Measurements from ENCODE around the gene AKT3.

Gene AKT3

GRCh38 chr1:243483952-243484351 lies 366.1 kb downstream of the AKT3 start:
- Histone ChIP-seq H3K4me3 (ENCODE audit: severe bottlenecking) (no peak overlapping the region), H3K9me3 (ENCODE audit: severe bottlenecking) (no peaks in the 10 kb centered on the region), H3K36me3 (ENCODE audit: low read depth) (no peaks in the 10 kb centered on the region), H3K27me3 (ENCODE audit: insufficient read depth, poor library complexity, severe bottlenecking) (no peaks in the 10 kb centered on the region), H3K4me1 (ENCODE audit: insufficient read depth, poor library complexity, severe bottlenecking) (peaks cover 13% of the 10 kb centered on the region), H3K27ac (ENCODE audit: poor library complexity, severe bottlenecking) (no peak overlapping the region)
- no peak for TF ChIP-seq CTCF (IDR thresholded peaks at IDR 0.05; ENCODE audit: poor library complexity, severe bottlenecking)
- DNase-seq (ENCODE audit: low spot score) = no peak
- no peak for ATAC-seq (ENCODE audit: low read depth)

- Histone ChIP-seq H3K4me1 (ENCODE audit: insufficient read depth, poor library complexity, severe bottlenecking) (peaks cover 8% of the 10 kb centered on the region), H3K9me3 (ENCODE audit: severe bottlenecking) (no peaks in the 10 kb centered on the region), H3K27ac (ENCODE audit: poor library complexity, severe bottlenecking) (no peak overlapping the region), H3K4me3 (ENCODE audit: severe bottlenecking) (no peak overlapping the region), H3K36me3 (ENCODE audit: low read depth) (no peaks in the 10 kb centered on the region), H3K27me3 (ENCODE audit: insufficient read depth, poor library complexity, severe bottlenecking) (no peaks in the 10 kb centered on the region)
- DNase-seq (ENCODE audit: low spot score) = no peak
- no peak for TF ChIP-seq CTCF (IDR thresholded peaks at IDR 0.05; ENCODE audit: poor library complexity, severe bottlenecking)
- no peak for ATAC-seq (ENCODE audit: low read depth)
These were observed 366.8 kb downstream of the AKT3 start for GRCh38 chr1:243483071-243483771.

GRCh38 chr1:243482141-243483022 lies 367.7 kb downstream of the AKT3 start:
- no peaks in the 10 kb centered on the region for H3K27me3 ChIP-seq (ENCODE audit: insufficient read depth, poor library complexity, severe bottlenecking)
- no peaks in the 10 kb centered on the region for H3K36me3 ChIP-seq (ENCODE audit: low read depth)
- H3K27ac ChIP-seq (ENCODE audit: poor library complexity, severe bottlenecking) = no peak overlapping the region
- DNase-seq (ENCODE audit: low spot score) (no peak), ATAC-seq (ENCODE audit: low read depth) (peak; percentile 75)
- H3K4me1 ChIP-seq (ENCODE audit: insufficient read depth, poor library complexity, severe bottlenecking) = peaks cover 8% of the 10 kb centered on the region
- no peak for TF ChIP-seq CTCF (IDR thresholded peaks at IDR 0.05; ENCODE audit: poor library complexity, severe bottlenecking)
- H3K4me3 ChIP-seq (ENCODE audit: severe bottlenecking) = no peak overlapping the region
- no peaks in the 10 kb centered on the region for H3K9me3 ChIP-seq (ENCODE audit: severe bottlenecking)

- TF ChIP-seq CTCF (IDR thresholded peaks at IDR 0.05; ENCODE audit: poor library complexity, severe bottlenecking) = no peak
- no peaks in the 10 kb centered on the region for H3K36me3 ChIP-seq (ENCODE audit: low read depth)
- no peak overlapping the region for H3K4me3 ChIP-seq (ENCODE audit: severe bottlenecking)
- no peak for ATAC-seq (ENCODE audit: low read depth)
- DNase-seq (ENCODE audit: low spot score) = no peak
- H3K4me1 ChIP-seq (ENCODE audit: insufficient read depth, poor library complexity, severe bottlenecking) = peaks cover 8% of the 10 kb centered on the region
- H3K27me3 ChIP-seq (ENCODE audit: insufficient read depth, poor library complexity, severe bottlenecking) = no peaks in the 10 kb centered on the region
- H3K27ac ChIP-seq (ENCODE audit: poor library complexity, severe bottlenecking) = no peak overlapping the region
- H3K9me3 ChIP-seq (ENCODE audit: severe bottlenecking) = no peaks in the 10 kb centered on the region
These were observed 368.9 kb downstream of the AKT3 start for GRCh38 chr1:243481101-243481500.
